Nephron (organoid): ENCODE data around the gene CUEDC1.

ENCODE experiments used
- H3K27ac Mint-ChIP-seq, 3 experiments: 2 replicates each; pipeline ENCODE4 v1.8.0; 2020; ENCODE audit warnings: mixed read lengths in 3 of 3, mild to moderate bottlenecking in 2 of 3, moderate library complexity in 1 of 3
- H3K27me3 Mint-ChIP-seq: 2 replicates; pipeline ENCODE4 v1.8.0; 2021; ENCODE audit warnings: low read depth, mild to moderate bottlenecking, moderate library complexity, mixed read lengths
- H3K36me3 Mint-ChIP-seq: 2 replicates; pipeline ENCODE4 v1.8.0; 2020; ENCODE audit warnings: low read depth, mixed read lengths
- H3K4me1 Mint-ChIP-seq: 2 replicates; pipeline ENCODE4 v1.8.0; 2020; ENCODE audit warnings: mixed read lengths
- H3K4me3 Mint-ChIP-seq, 3 experiments: 2 replicates each; pipeline ENCODE4 v1.8.0; 2020; ENCODE audit warnings: mild to moderate bottlenecking in 3 of 3, mixed read lengths in 3 of 3, moderate library complexity in 2 of 3
- H3K9me3 Mint-ChIP-seq: 2 replicates; pipeline ENCODE4 v1.8.0; 2020; ENCODE audit warnings: mixed read lengths
- CTCF ChIP-seq, 3 experiments: fragments of 200-600 bp; sonication (generic); IDR thresholded peaks; one replicate each; pipeline ENCODE4 v1.5.0; 2021; ENCODE audit warnings: antibody characterized with exemption in 3 of 3; ENCODE audit not compliant: unreplicated experiment in 3 of 3

Gene CUEDC1

DNA sequence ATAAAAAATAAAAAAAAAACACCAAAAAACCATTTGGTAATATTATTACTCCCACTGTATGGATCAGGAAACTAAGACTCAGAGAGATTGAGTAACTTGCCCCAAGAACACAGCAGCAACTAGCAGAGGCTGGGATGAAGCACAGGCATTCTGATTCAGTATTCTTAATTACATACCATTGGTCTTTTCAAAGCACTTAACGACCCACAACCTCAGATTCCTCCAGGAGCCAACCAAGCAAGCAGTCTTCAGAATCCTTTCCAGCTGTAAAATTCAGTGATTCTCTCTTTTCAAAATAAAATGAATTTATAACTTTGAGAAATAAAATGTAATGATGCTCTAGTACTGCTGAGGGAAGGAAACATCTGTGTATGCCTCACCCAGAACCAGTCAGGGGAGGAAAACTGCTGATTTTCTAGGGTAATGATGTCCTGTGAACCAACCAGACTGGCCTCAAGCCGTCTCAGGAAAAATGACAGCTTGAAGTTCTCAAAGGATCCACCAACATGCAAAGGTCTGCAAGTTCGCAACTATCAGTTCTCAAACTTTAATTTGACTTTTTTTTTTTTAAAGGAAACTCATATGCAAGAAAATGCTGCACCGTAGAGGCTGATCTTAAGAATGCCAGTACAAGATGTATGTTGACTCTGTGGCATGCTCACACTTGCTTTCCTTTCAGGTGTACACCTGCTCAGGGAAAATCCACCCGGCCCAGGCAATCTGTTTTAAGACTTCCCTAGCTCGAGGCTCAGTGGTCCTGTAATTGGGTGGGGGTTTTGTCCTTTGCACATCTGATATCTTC, 9.0 kb downstream of the CUEDC1 start:
- Mint-ChIP-seq H3K9me3 (no peaks in the 10 kb centered on the region), H3K4me1 (peaks cover 72% of the 10 kb centered on the region), H3K27me3 (no peaks in the 10 kb centered on the region), H3K27ac (peak overlapping the region; percentile 75 to 88 (median 84)), H3K36me3 (no peaks in the 10 kb centered on the region), H3K4me3 (peak overlapping the region; percentile 45 to 70 (median 70))
- TF ChIP-seq CTCF (IDR thresholded peaks at IDR 0.05; ENCODE audit: unreplicated experiment in 3 of 3) = no peak

DNA sequence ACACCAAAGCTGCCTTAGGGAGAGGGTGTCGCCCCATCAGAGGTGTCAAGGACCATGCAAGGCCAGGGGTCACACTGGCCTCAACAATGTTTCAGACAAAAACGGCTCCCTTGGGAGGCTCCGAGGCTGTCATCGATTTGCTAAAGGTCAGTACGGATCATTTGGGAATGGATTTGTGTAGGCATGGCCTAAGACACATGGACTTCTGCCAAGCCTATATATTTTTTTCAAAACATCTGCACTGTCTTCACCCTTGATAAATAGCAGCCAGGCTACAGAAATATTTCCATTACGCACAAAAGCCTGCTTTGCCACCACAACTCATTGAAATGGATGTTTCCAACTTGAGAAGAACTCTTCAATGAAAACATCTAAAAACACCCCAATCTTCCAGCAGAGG, 10.3 kb downstream of the CUEDC1 start:
- Mint-ChIP-seq H3K27me3 (no peaks in the 10 kb centered on the region), H3K36me3 (no peaks in the 10 kb centered on the region), H3K4me3 (no peak overlapping the region), H3K4me1 (peaks cover 75% of the 10 kb centered on the region), H3K9me3 (no peaks in the 10 kb centered on the region), H3K27ac (peak overlapping the region; percentile 27 to 70 (median 35))
- no peak for TF ChIP-seq CTCF (IDR thresholded peaks at IDR 0.05; ENCODE audit: unreplicated experiment in 3 of 3)

GRCh38 chr17:57943645-57944044, 11.6 kb downstream of the CUEDC1 start:
- H3K9me3 Mint-ChIP-seq = no peaks in the 10 kb centered on the region
- H3K4me3 Mint-ChIP-seq = peak overlapping the region in 1 of 3 experiments; percentile 4
- no peaks in the 10 kb centered on the region for H3K27me3 Mint-ChIP-seq
- H3K36me3 Mint-ChIP-seq = no peaks in the 10 kb centered on the region
- TF ChIP-seq CTCF (IDR thresholded peaks at IDR 0.05; ENCODE audit: unreplicated experiment in 3 of 3) = no peak
- H3K27ac Mint-ChIP-seq = peak overlapping the region in 2 of 3 experiments; percentile 55 to 58
- peaks cover 71% of the 10 kb centered on the region for H3K4me1 Mint-ChIP-seq

GRCh38 chr17:57943140-57943539, 12.1 kb downstream of the CUEDC1 start:
- H3K4me1 Mint-ChIP-seq = peaks cover 70% of the 10 kb centered on the region
- H3K27ac Mint-ChIP-seq = peak overlapping the region in 2 of 3 experiments; percentile 55 to 58
- no peaks in the 10 kb centered on the region for H3K27me3 Mint-ChIP-seq
- no peak for TF ChIP-seq CTCF (IDR thresholded peaks at IDR 0.05; ENCODE audit: unreplicated experiment in 3 of 3)
- H3K36me3 Mint-ChIP-seq = no peaks in the 10 kb centered on the region
- no peak overlapping the region for H3K4me3 Mint-ChIP-seq
- H3K9me3 Mint-ChIP-seq = no peaks in the 10 kb centered on the region

- H3K4me3 Mint-ChIP-seq = peak overlapping the region in 1 of 3 experiments; percentile 35
Measured at GRCh38 chr17:57941384-57942370, 13.5 kb downstream of the CUEDC1 start.

More at GRCh38 chr17:57941384-57942370, 13.5 kb downstream of the CUEDC1 start:
- H3K4me1 Mint-ChIP-seq = peaks cover 70% of the 10 kb centered on the region
- H3K27me3 Mint-ChIP-seq = no peaks in the 10 kb centered on the region
- H3K9me3 Mint-ChIP-seq = no peaks in the 10 kb centered on the region
- peak overlapping the region; percentile 27 to 88 (median 80) for H3K27ac Mint-ChIP-seq
- TF ChIP-seq CTCF (IDR thresholded peaks at IDR 0.05; ENCODE audit: unreplicated experiment in 3 of 3) = no peak
- H3K36me3 Mint-ChIP-seq = no peaks in the 10 kb centered on the region
